Measurements from ENCODE around the gene CCM2L. TPM values are rescaled to one million over a fixed set of nuclear protein-coding genes. Genes with fewer than 3 reads are reported as not detected.

Gene CCM2L
- total and polyA plus RNA-seq, 4 donors: 6.6 to 12.8 (median 11.7) TPM

DNA sequence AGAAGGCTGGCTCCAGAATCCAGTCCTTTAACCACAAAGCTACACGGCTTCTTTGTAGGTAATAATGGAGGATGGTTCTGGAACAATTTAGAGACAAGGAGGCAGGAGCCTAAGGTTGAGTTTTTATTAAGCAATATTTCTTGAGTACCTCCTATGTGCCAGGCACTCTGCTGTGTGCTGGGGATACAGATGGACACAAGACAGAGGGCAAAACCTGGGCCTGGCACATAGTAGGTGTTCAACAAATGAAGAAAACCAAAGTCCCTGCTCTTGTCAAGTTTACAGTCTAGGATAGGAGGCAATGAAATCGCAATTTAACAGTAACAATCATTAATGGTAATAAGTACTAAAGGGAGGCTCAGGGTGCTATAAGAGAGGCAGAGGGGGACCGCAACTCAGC lies 17.4 kb downstream of the CCM2L start:
- Histone ChIP-seq H3K9me3 (ENCODE audit: control insufficient read depth in 4 of 4, insufficient read depth in 3 of 4, low read length in 3 of 4) (no peaks in the 10 kb centered on the region), H3K36me3 (ENCODE audit: control insufficient read depth in 4 of 4, insufficient read depth in 4 of 4, low read length in 4 of 4) (no peaks in the 10 kb centered on the region), H3K9ac (ENCODE audit: insufficient read depth in 1 of 2, low read length in 2 of 2) (no peak overlapping the region), H3K27ac (ENCODE audit: low read depth in 1 of 2, low read length in 1 of 2) (no peak overlapping the region), H3K4me1 (ENCODE audit: control insufficient read depth in 5 of 5, insufficient read depth in 5 of 5, low read length in 5 of 5) (peaks cover 0 to 5% (median 0%) of the 10 kb centered on the region in 5 donors), H3K4me3 (no peak overlapping the region), H3K27me3 (ENCODE audit: control insufficient read depth in 3 of 3, insufficient read depth in 3 of 3, low read length in 2 of 3) (peaks cover 0 to 13% (median 5%) of the 10 kb centered on the region in 3 donors)
- TF ChIP-seq CTCF (IDR thresholded peaks at IDR 0.05; ENCODE audit: control extremely low read depth, extremely low read depth): no peak
- no peak for DNase-seq
- ATAC-seq (ENCODE audit: insufficient read depth, low FRiP score): no peak
- 92 to 93% methylated on average over 3 of the region's 3 CpGs for WGBS, 2 donors

DNA sequence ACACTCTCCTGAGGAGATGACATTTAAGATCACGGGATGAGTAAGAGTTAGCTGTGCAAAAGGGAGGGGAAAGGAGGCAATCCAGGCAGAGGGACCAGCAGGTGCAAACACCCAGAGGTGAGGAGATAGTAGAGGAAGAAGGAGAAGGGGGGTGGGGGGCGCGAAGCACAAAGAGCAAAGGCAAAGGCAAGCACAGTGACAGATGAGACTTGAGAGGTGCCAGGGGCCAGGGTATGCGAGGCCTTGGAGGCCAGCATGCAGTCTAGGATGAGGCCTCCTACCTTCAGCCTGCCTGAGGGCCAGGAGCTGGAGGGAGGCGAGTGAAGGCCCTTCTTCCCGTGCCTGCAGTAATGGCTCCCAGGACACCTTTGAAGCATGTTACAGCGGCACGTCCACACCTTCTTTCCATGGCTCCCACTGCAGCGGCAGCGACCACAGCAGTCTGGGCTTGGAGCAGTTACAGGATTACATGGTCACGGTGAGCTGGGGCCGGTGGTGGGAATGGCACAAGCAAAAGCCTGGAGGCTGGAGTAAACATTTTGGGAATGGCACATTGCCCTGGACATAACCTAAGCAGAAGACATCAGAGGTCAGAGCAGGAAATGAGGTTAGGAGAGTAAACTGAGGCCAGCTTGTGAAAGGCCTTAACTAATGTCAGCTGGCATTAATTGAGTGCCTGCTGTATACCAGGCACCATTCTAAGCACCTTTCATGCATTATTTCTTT lies 18.6 kb downstream of the CCM2L start:
- H3K27ac ChIP-seq (ENCODE audit: low read depth in 1 of 2, low read length in 1 of 2): no peak overlapping the region
- peaks cover 0 to 17% (median 5%) of the 10 kb centered on the region in 3 donors for H3K27me3 ChIP-seq (ENCODE audit: control insufficient read depth in 3 of 3, insufficient read depth in 3 of 3, low read length in 2 of 3)
- H3K9ac ChIP-seq (ENCODE audit: insufficient read depth in 1 of 2, low read length in 2 of 2): no peak overlapping the region
- DNase-seq (no peak), ATAC-seq (ENCODE audit: insufficient read depth, low FRiP score) (no peak)
- peaks cover 0 to 5% (median 0%) of the 10 kb centered on the region in 5 donors for H3K4me1 ChIP-seq (ENCODE audit: control insufficient read depth in 5 of 5, insufficient read depth in 5 of 5, low read length in 5 of 5)
- 62 to 66% methylated on average over 12 of the region's 12 CpGs for WGBS, 2 donors
- H3K4me3 ChIP-seq: no peak overlapping the region
- no peaks in the 10 kb centered on the region for H3K36me3 ChIP-seq (ENCODE audit: control insufficient read depth in 4 of 4, insufficient read depth in 4 of 4, low read length in 4 of 4)
- TF ChIP-seq CTCF (IDR thresholded peaks at IDR 0.05; ENCODE audit: control extremely low read depth, extremely low read depth): no peak
- H3K9me3 ChIP-seq (ENCODE audit: control insufficient read depth in 4 of 4, insufficient read depth in 3 of 4, low read length in 3 of 4): no peaks in the 10 kb centered on the region

DNA sequence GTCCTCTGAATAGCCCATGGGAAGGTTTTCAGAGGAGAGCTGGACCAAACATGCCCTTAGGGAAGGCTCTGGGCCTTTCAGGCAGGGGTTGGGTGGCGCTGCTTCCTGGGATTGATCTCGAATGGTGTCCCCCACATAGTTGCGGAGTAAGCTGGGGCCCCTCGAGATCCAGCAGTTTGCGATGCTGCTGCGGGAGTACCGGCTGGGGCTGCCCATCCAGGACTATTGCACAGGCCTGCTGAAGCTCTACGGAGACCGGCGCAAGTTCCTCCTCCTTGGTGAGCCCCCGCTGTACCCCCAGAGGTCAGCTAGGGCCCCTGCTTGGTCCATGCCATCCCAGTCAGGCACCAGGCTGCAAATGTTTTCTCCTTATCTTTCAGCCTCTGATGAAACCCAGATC lies 19.3 kb downstream of the CCM2L start:
- Histone ChIP-seq H3K27me3 (ENCODE audit: control insufficient read depth in 3 of 3, insufficient read depth in 3 of 3, low read length in 2 of 3) (peaks cover 0 to 17% (median 6%) of the 10 kb centered on the region in 3 donors), H3K27ac (ENCODE audit: low read depth in 1 of 2, low read length in 1 of 2) (no peak overlapping the region), H3K9ac (ENCODE audit: insufficient read depth in 1 of 2, low read length in 2 of 2) (no peak overlapping the region), H3K4me1 (ENCODE audit: control insufficient read depth in 5 of 5, insufficient read depth in 5 of 5, low read length in 5 of 5) (peaks cover 0 to 5% (median 0%) of the 10 kb centered on the region in 5 donors), H3K4me3 (no peak overlapping the region), H3K9me3 (ENCODE audit: control insufficient read depth in 4 of 4, insufficient read depth in 3 of 4, low read length in 3 of 4) (no peaks in the 10 kb centered on the region), H3K36me3 (ENCODE audit: control insufficient read depth in 4 of 4, insufficient read depth in 4 of 4, low read length in 4 of 4) (no peaks in the 10 kb centered on the region)
- ATAC-seq (ENCODE audit: insufficient read depth, low FRiP score): no peak
- 91 to 96% methylated on average over 11 of the region's 11 CpGs for WGBS, 2 donors
- no peak for TF ChIP-seq CTCF (IDR thresholded peaks at IDR 0.05; ENCODE audit: control extremely low read depth, extremely low read depth)
- DNase-seq: no peak
